Activated naive CD4-positive, alpha-beta T cell treated with anti-CD3 and anti-CD28 coated beads, Interleukin-2, amount 50 U/mL, for 72 hours (primary cell): ENCODE results near the gene CTPS2. TPM values are rescaled to one million over a fixed set of nuclear protein-coding genes. Genes with fewer than 3 reads are reported as not detected.

ENCODE experiments used
- ATAC-seq, 2 donors: fragments of 150-1000 bp; cut with Tn5 transposase; 2 replicates each; pipeline ENCODE4 v1.10.0; 2021; ENCODE audit warnings: mild to moderate bottlenecking in 2 of 2, moderate library complexity in 2 of 2
- DNase-seq, 2 donors: peaks; one replicate each; pipeline ENCODE4 v3.0.0; 2021 to 2022; ENCODE audit warnings: low spot score in 2 of 2
- H3K27ac Mint-ChIP-seq, 2 donors: one replicate each; pipeline ENCODE4 v1.8.0; 2022; ENCODE audit warnings: mild to moderate bottlenecking in 2 of 2, mixed read lengths in 2 of 2
- H3K36me3 Mint-ChIP-seq, 2 donors: one replicate each; pipeline ENCODE4 v1.8.0; 2022; ENCODE audit warnings: mixed read lengths in 2 of 2
- H3K9me3 Mint-ChIP-seq, 2 donors: one replicate each; pipeline ENCODE4 v1.8.0; 2022; ENCODE audit warnings: mixed read lengths in 2 of 2
- total RNA-seq, 2 donors: library from RNA; stranded (reverse); gene quantifications; one replicate each; pipeline ENCODE4 v1.2.3, GENCODE V29; 2022

Gene CTPS2
- total RNA-seq, 2 donors from 2014 or later = 2.0 to 8.4 TPM

DNA sequence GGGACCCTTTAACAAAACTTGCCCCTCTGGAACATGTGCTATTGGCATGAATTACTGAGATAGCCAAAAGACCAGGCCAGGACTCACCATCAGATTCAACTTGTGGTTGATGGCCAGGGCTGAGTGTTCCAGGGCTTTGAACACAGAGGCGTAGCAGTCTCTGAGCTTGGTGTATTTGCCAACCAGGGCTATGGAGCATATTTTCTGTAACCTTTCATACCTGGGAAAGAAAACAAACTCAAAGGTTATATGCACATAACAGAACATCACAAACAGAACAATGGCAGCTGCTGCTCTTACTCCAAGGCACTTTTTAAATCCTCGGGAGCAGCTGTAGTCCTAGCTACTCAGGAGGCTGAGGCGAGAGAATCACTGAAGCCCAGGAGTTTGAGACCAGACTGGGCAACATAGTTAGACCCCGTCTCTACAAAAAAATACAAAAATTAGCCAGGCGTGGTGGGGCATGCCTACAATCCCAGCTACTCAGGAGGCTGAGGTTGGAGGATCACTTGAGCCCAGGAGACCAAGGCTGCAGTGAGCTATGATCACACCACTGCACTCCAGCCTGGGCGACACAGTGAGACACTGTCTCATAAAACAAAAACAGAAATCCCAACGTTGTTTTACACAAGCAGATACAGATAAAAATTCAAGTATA is 29.3 kb downstream of the CTPS2 start:
- ATAC-seq (no peak), DNase-seq (no peak)
- no peaks in the 10 kb centered on the region for H3K9me3 Mint-ChIP-seq
- H3K27ac Mint-ChIP-seq = no peak overlapping the region
- H3K36me3 Mint-ChIP-seq = no peaks in the 10 kb centered on the region

DNA sequence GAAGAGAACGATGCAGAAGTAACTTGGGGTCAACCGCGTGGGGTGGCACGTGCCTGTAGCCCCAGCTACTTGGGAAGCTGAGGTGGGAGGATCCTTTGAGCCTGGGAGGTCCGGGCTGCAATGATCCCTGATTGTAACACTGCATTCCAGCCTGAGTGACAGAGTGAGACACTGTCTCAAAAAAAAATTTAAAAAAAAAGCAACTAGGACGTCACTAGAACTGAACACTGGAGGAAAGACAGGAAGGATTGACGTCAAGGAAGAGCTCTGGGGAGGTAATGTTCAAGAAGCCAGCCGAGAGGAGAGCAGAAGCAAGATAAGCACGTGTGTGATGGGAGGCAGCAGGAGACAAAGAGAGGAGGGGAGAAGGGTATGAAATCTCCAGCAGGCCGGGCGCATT is 33.8 kb downstream of the CTPS2 start:
- H3K27ac Mint-ChIP-seq = no peak overlapping the region

DNA sequence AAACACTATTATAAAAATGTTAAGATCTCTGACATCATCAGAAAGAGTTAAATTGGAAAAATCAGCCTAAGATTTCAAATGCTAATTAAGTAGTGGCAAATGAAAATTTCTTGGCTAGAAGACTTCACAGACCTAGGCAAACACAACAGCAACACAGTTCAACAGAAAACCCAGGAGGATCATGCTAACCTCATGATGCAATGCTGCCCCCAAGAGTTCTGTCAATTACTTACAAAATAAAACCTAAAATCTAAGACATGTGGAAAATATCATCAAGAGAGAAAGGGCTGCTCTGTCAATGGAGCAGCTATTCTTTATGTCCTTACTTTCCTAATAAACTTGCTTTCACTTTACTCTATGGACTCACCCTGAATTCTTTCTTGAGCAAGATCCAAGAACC is 41.5 kb downstream of the CTPS2 start:
- ATAC-seq (no peak), DNase-seq (peak in 1 of 2 donors; percentile 2)
- no peaks in the 10 kb centered on the region for H3K9me3 Mint-ChIP-seq

More for the DNA sequence above, 33.8 kb downstream of the CTPS2 start:
- no peaks in the 10 kb centered on the region for H3K36me3 Mint-ChIP-seq
- ATAC-seq = no peak
- no peaks in the 10 kb centered on the region for H3K9me3 Mint-ChIP-seq
- no peak for DNase-seq

DNA sequence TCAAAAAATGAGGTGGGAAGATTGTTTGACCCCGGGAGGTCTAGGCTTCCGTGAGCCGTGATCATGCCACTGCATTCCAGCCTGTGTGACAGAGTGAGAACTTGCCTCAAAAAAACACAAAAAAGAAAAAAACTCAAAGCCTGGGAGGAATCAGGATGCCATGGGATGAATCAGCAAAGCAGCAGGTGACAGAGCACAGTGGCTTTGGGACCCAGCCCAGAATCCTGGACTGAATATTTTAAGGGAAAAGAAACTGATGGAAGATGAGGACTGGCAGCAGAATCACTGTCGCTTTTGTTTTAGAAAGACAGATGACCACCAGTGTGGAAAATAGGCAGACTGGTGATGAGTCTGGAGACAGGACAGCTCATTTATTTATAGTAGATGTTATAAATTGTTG is 45.9 kb downstream of the CTPS2 start:
- DNase-seq (no peak), ATAC-seq (no peak)
- H3K9me3 Mint-ChIP-seq = no peaks in the 10 kb centered on the region
- no peak overlapping the region for H3K27ac Mint-ChIP-seq
- H3K36me3 Mint-ChIP-seq = peaks cover 0 to 4% of the 10 kb centered on the region in 2 donors

More for the DNA sequence above, 41.5 kb downstream of the CTPS2 start:
- H3K27ac Mint-ChIP-seq = no peak overlapping the region
- peaks cover 0 to 2% of the 10 kb centered on the region in 2 donors for H3K36me3 Mint-ChIP-seq

DNA sequence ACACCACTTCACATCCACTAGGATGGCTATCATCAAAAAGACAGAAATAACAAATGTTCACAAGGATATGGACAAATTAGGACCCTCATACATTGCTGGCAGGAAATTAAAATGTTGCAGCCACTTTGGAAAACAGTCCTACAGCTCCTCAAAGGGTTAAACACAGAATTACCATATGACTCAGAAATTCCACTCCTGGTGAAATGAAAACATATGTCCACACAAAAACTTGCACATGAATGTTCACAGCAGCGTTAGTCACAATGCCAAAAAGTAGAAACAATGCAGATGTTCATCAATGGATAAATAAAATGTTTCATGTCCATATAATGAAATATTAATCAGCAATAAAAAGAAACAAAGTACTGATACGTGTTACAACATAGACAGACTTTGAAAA is 47.4 kb downstream of the CTPS2 start:
- no peak for DNase-seq
- no peak overlapping the region for H3K27ac Mint-ChIP-seq
- H3K9me3 Mint-ChIP-seq = no peaks in the 10 kb centered on the region
- peaks cover 0 to 4% of the 10 kb centered on the region in 2 donors for H3K36me3 Mint-ChIP-seq
- ATAC-seq = no peak

DNA sequence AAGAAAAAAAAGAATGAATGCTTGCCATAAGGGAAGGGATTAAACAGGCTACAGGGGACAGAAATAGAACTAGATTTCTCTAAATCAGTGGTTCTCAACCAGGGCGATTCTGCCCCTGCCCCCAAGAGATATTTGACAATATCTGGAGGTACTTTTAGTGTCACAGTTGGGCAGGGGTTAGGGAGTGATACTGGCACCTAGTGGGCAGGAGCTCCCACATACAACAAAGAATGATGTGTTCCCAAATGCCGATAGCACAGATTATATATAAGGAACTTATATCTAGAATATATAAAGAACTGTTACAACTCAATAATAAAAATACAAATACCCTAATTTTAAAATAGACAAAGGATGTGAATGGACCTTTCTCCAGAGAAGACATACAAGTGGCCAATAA is 47.8 kb downstream of the CTPS2 start:
- Mint-ChIP-seq H3K9me3 (no peaks in the 10 kb centered on the region), H3K27ac (no peak overlapping the region)

DNA sequence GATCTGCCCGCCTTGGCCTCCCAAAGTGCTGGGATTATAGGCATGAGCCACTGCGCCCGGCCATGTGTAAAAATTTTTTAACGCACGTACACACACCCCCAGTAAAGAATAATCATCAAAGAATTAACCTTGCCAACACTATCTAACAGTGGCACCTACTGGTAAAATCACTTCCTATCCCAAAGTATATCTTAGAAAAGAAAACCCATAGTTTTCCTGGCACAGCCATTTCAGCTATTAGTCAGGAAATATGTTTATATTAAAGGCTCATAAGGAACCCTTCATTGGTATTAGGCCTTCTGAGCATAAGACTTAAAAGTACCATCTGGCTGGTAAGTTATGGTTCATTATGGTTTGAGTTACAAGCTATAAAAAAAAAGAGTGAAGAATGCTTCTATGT is 48.4 kb downstream of the CTPS2 start:
- ATAC-seq = no peak
- peaks cover 0 to 4% of the 10 kb centered on the region in 2 donors for H3K36me3 Mint-ChIP-seq
- H3K27ac Mint-ChIP-seq = peak overlapping the region in 1 of 2 donors; percentile 20
- no peaks in the 10 kb centered on the region for H3K9me3 Mint-ChIP-seq
- no peak for DNase-seq

More for the DNA sequence above, 47.8 kb downstream of the CTPS2 start:
- peaks cover 0 to 4% of the 10 kb centered on the region in 2 donors for H3K36me3 Mint-ChIP-seq
- DNase-seq (no peak), ATAC-seq (no peak)

DNA sequence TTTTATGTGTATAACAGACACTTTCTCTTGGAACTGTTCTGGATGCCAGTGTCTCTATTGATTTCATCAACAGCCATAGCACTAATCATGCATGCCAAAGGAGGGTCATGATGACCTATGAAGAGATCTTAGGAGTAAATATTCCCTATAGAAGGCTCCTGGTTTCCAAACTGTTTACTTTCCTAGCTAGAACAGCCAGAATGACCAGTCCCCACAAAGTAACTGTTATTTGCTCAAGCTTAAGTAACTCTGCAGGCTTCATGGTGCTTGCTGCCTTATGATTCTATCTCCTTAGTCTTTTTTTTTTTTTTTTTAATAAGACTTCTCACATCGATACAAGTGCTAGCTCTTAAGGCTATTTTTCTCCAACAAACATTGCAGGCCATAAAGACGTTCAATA is 50.1 kb downstream of the CTPS2 start:
- no peaks in the 10 kb centered on the region for H3K9me3 Mint-ChIP-seq
- DNase-seq = no peak
- H3K36me3 Mint-ChIP-seq = peaks cover 0 to 4% of the 10 kb centered on the region in 2 donors
- no peak overlapping the region for H3K27ac Mint-ChIP-seq
- ATAC-seq = no peak

DNA sequence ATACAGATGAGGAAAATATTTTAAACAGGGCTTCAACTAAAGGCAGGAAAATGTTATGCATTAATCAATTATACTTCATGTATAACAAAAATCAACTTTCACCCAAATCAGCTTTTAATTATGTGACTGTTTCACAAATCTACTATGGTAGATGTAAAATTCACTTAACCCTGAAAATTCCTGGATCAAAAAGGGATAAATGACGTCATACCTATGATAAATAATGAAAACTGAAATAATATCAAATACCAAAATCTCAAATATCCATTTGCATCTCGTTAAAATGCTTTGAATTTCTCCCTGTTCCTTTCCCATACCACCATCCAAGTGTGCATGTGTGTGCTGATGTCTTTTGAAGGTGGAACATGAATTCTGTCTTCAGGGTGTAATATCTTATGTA is 51.0 kb downstream of the CTPS2 start:
- peaks cover 0 to 4% of the 10 kb centered on the region in 2 donors for H3K36me3 Mint-ChIP-seq
- no peak overlapping the region for H3K27ac Mint-ChIP-seq
- no peak for DNase-seq
- H3K9me3 Mint-ChIP-seq = no peaks in the 10 kb centered on the region
- no peak for ATAC-seq

DNA sequence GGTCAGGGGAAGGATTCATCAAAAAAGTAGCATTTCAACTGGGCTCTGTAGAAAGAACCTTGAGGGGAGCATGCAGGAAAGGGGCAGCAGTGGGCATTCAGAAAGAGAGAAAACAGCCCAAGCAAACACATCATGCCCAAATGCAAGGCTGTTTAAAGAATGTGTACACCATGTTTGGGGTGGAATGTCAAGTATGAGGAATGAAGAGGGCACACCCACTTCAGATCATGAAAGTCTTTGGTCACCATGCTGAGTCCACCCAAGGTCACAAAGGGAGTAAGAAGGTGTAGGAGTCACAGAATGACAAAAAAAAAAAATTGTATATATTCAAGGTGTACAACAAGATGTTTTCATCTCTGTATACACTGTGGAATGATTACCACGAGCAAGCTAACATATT is 53.1 kb downstream of the CTPS2 start:
- no peak for ATAC-seq
- H3K36me3 Mint-ChIP-seq = no peaks in the 10 kb centered on the region
- no peak for DNase-seq
- H3K27ac Mint-ChIP-seq = no peak overlapping the region
- H3K9me3 Mint-ChIP-seq = no peaks in the 10 kb centered on the region

DNA sequence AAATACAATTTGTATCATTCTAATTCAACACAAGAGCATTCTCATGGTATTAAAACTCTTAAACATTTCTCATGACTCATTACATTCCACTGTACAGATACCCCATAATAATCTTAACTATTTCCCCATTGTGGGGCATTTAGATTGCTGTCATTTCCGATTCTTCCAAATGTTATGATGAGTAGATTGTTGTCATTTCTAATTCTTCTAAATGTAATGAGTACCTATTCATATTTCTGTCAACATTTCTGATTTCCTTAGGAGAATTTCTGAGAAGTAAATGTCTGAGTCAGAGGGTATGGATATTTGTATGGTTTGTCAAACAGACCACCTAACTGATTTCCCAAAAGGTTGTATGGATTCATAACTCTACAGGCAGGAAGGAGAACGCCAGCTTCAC is 54.2 kb downstream of the CTPS2 start:
- no peaks in the 10 kb centered on the region for H3K9me3 Mint-ChIP-seq
- no peaks in the 10 kb centered on the region for H3K36me3 Mint-ChIP-seq
- DNase-seq (no peak), ATAC-seq (no peak)
- H3K27ac Mint-ChIP-seq = no peak overlapping the region

DNA sequence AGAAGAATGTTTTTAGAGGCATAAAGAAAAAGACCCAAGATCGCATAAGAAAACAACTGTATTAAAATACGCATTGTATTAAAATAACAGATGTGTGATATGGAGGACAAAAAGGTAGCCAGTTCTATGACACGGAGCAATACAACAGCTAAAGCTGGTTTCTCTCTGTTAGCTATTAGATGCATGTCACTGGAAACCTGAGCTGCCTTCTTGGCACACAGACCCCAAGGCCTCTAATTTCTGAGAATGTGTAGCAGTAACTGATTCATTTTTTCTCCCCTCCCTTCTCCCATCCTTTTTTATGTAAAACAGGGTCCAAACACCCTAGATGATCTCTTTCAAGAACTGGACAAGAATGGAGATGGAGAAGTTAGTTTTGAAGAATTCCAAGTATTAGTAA is 58.4 kb downstream of the CTPS2 start:
- no peak overlapping the region for H3K27ac Mint-ChIP-seq
- ATAC-seq (no peak), DNase-seq (no peak)
- H3K36me3 Mint-ChIP-seq = no peaks in the 10 kb centered on the region
- no peaks in the 10 kb centered on the region for H3K9me3 Mint-ChIP-seq

DNA sequence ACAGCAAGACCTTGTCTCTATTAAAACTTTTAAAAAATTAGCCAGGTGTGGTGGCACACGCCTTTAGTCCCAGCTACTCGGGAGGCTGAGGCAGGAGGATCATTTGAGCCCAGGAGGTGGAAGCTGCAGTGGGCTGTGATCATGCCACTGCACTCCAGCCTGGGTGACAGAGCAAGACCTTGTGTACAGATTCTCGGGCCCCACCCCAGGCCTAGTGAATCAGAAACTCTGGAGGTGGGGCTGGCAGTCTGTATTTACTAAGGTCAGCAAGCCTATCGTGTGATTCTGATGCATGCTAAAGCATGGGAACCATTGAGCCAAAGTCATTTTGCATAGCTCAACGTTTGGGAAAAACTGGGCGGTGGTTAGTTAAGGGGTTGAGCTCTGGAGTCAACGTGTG is 59.0 kb downstream of the CTPS2 start:
- Mint-ChIP-seq H3K36me3 (no peaks in the 10 kb centered on the region), H3K9me3 (no peaks in the 10 kb centered on the region), H3K27ac (no peak overlapping the region)
- ATAC-seq = no peak
- DNase-seq = no peak

DNA sequence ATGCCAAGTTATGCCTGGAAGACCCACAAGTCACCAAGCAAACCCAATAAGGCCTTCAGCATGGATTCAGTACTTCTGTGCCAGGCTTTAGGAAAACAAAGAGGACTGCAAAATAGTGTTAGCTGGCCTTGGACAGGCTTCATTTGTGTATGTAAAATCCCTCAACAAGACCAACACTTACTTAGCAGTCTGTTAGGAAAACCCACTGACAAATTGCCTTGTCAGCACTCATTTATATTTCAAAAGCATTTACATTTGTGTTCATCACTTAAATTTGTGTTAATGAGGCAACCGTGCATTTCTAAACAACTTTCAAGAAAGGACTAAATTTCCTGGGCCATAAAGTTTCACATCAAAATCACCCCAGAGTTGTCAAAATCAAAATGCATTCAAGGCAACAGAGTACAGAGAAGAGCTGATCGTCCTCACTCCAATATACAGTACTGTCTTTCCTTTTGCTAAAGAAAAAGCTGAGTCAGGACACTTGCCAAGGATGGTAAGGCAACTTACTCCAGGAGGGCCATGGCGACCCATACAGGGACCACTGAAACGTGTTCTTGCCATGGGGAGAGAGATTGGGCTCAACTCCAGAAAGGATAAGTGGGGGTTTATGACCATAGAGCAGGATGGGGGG is 61.0 kb downstream of the CTPS2 start:
- no peak for DNase-seq
- H3K9me3 Mint-ChIP-seq = no peaks in the 10 kb centered on the region
- H3K27ac Mint-ChIP-seq = no peak overlapping the region
- ATAC-seq = no peak
- no peaks in the 10 kb centered on the region for H3K36me3 Mint-ChIP-seq

DNA sequence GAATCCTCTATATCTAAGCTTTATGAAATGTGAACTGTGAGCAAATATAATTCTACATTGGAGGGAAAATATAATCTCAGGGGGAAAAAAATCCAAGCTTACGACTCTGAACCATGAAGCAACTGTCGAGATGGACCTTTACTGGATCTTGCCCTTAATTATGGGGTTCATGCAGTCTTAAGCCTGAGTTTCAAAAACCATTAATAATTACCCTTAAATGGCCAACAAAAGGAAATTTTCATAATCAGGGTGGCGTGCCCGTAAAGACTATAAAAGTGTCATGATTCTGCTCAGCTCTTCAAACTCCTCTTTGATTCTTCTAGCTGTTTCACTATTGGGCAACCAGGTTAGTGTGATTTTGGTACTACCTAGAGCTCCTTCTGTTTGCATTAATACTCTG is 62.6 kb downstream of the CTPS2 start, which contains the start of gene S100G:
TSS of gene S100G (plus strand) at position 301 of the 400 bp plus-strand sequence. CDS start 849 bp downstream, outside the sequence.
- H3K36me3 Mint-ChIP-seq = no peaks in the 10 kb centered on the region
- ATAC-seq (no peak), DNase-seq (no peak)
- no peak within 1 kb of the TSS for H3K27ac Mint-ChIP-seq
- H3K9me3 Mint-ChIP-seq = no peaks in the 10 kb centered on the region

DNA sequence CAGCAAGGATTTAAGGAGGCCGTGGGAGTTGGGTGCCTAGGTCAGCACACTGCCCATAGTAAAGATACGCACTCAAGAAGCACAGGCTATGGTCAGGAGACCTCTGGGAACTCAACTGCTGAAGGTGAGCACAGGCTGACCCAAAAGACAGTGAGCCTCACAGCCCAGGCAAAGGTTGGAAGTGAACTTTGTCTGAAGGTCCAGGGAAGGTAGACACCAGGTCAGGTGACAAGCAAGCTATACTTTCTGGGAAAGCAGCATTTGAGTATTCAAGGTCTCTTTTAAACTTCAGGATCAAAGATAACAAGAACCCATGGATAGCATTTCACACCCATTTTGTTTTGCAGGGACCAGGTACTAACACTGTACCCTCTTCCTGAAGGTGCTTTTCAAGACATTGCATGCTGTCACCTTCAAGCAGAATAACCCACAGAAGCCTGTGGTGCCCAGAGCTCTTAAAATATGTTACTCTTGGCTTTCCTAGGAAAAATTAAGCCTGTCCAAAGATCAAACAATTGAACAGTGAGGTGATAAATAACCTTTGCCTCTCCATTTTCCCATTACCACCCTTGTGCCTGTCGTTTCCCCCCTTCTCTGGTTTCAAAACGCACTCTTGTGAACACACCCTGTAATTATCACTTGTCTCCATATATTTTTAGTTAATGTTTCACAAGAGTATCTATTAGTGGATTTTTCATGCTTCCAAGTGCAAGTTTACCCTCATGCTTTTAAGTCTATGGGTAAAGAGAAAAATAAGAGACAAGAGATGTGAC is 65.9 kb downstream of the CTPS2 start:
- Mint-ChIP-seq H3K36me3 (no peaks in the 10 kb centered on the region), H3K27ac (no peak overlapping the region), H3K9me3 (no peaks in the 10 kb centered on the region)
- DNase-seq (no peak), ATAC-seq (no peak)

DNA sequence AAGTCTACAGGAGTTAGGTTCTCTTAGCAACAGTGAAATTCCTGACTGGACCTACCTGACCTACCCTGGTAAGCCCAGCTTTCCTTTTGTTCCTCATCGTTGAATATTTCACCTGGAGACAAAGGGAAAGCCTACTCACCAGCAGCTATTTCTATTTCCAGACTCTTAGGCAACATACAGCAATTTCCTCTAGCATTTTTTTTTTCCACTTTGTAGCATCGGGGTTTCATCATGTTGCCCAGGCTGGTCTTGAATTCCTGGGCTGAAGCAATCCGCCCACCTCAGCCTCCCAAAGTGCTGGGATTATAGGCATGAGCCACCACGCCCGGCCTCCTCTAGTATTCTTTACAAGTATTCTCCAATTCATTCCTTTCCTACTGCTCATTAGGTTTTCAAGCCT is 69.3 kb downstream of the CTPS2 start:
- H3K9me3 Mint-ChIP-seq = no peaks in the 10 kb centered on the region
- DNase-seq = no peak
- H3K36me3 Mint-ChIP-seq = peaks cover 0 to 8% of the 10 kb centered on the region in 2 donors
- H3K27ac Mint-ChIP-seq = no peak overlapping the region
- no peak for ATAC-seq
